Panc1 (cell line): ENCODE results near the gene METTL2B. TPM values are rescaled to one million over a fixed set of nuclear protein-coding genes. Genes with fewer than 3 reads are reported as not detected.

ENCODE experiments used
- ATAC-seq: fragments of 200-7000 bp; cut with Tn5 transposase; 2 replicates; pipeline ENCODE4 v1.9.1; 2020; ENCODE audit warnings: mild to moderate bottlenecking, moderate library complexity
- BruUV-seq: library from RNA; stranded (reverse); fragments of 400-500 nt; replicated peaks from 2 replicates; lab custom pipeline; 2021; lab: Mats Ljungman, UMichigan
- CTCF ChIA-PET: fragments of 300-600 bp; sonication (Branson Sonifier 250); formaldehyde crosslinking; loops from one replicate; lab custom pipeline; 2022; ENCODE audit warnings: antibody characterized with exemption; lab: Charles Lee
- POLR2A ChIA-PET: fragments of 300-600 bp; sonication (Branson Sonifier 250); formaldehyde crosslinking; loops from one replicate; lab custom pipeline; 2022; ENCODE audit warnings: antibody characterized with exemption; lab: Charles Lee
- DNase-seq: peaks from one replicate; pipeline ENCODE4 v3.0.0-alpha.2; 2010; ENCODE audit warnings: low read depth, low spot score
- H3K27ac ChIP-seq: 2 replicates; pipeline ENCODE4 v1.5.1; 2011; ENCODE audit warnings: mild to moderate bottlenecking, low read length, inconsistent platforms
- H3K27me3 ChIP-seq: fragments of 200-500 bp; sonication (Bioruptor generic); 2 replicates; pipeline ENCODE4 v1.6.0; 2014; ENCODE audit warnings: low read length, inconsistent platforms; ENCODE audit not compliant: control insufficient read depth, insufficient read depth
- H3K36me3 ChIP-seq: fragments of 200-500 bp; sonication (Bioruptor generic); 2 replicates; pipeline ENCODE4 v1.5.1; 2014; ENCODE audit warnings: inconsistent platforms, mild to moderate bottlenecking, low read length, moderate library complexity; ENCODE audit not compliant: control insufficient read depth, insufficient read depth
- H3K4me1 ChIP-seq: 2 replicates; pipeline ENCODE4 v1.5.1; 2011; ENCODE audit warnings: inconsistent platforms, mild to moderate bottlenecking, low read length, moderate library complexity; ENCODE audit not compliant: control insufficient read depth, insufficient read depth
- H3K4me3 ChIP-seq, 2 experiments: 2 replicates each; pipeline ENCODE4 v1.5.1; 2011 to 2012; ENCODE audit warnings: low read depth in 2 of 2, low read length in 2 of 2, mild to moderate bottlenecking in 2 of 2, inconsistent platforms in 1 of 2, moderate library complexity in 1 of 2
- H3K9me3 ChIP-seq: fragments of 200-500 bp; sonication (Bioruptor generic); 2 replicates; pipeline ENCODE4 v1.5.1; 2014; ENCODE audit warnings: low read depth, mild to moderate bottlenecking, inconsistent platforms, low read length, moderate library complexity; ENCODE audit not compliant: control insufficient read depth, insufficient read depth
- CTCF ChIP-seq: fragments of 450-650 bp; IDR thresholded peaks from 2 replicates; pipeline ENCODE4 v1.5.1; 2017; ENCODE audit warnings: mild to moderate bottlenecking
- POLR2AphosphoS5 ChIP-seq: IDR thresholded peaks from 2 replicates; pipeline ENCODE4 v1.6.1; 2012; ENCODE audit warnings: mild to moderate bottlenecking, low read depth, low read length, moderate library complexity
- TCF7L2 ChIP-seq: IDR thresholded peaks from 2 replicates; pipeline ENCODE4 v1.6.1; 2011; ENCODE audit warnings: mild to moderate bottlenecking, low read depth, low read length, inconsistent platforms
- in situ Hi-C: cut with HindIII; loops from 2 replicates; pipeline ENCODE4 v1.10.0; 2016; ENCODE audit warnings: low sequenced_read_pairs, low pct_unique_long_range_greater_than_20kb
- intact Hi-C: fragments of 100-400 bp; cut with micrococcal nuclease; formaldehyde crosslinking; loops from one replicate; pipeline ENCODE4 v1.10.0; 2022; ENCODE audit not compliant: unreplicated experiment
- total RNA-seq: library from RNA; stranded (reverse); gene quantifications from one replicate; pipeline ENCODE4 v1.2.1, GENCODE V29; 2021; ENCODE audit not compliant: unreplicated experiment

Gene METTL2B
- total RNA-seq, 1 experiment from 2014 or later, result 43.6 TPM

GRCh38 chr7:128453836-128454804 lies 22.4 kb upstream of the METTL2B start:
- ATAC-seq (peak; percentile 66), DNase-seq (no peak)
- H3K4me1 ChIP-seq, result peaks cover 53% of the 10 kb centered on the region
- intact Hi-C loops (no loop called here), in situ Hi-C loops (no loop called here)
- H3K27ac ChIP-seq, result peak overlapping the region; percentile 93
- CTCF ChIA-PET, result interaction anchor here (0.5 to 2.2 kb wide), 4 partner anchors 17 to 53 kb away, joined by 4 to 8 read pairs (median 4); no protein-coding TSS in a partner anchor
- TF ChIP-seq POLR2AphosphoS5 (peak; percentile 18; the same call in 1 of the 2 replicates), CTCF (no peak), TCF7L2 (peak; percentile 85)
- no peaks in the 10 kb centered on the region for H3K9me3 ChIP-seq
- H3K4me3 ChIP-seq, result peak overlapping the region; percentile 70 to 85
- H3K27me3 ChIP-seq, result no peaks in the 10 kb centered on the region
- BruUV-seq, result no TSS peak
- H3K36me3 ChIP-seq, result 0 out of 2 replicates have a peak, but pooled peaks cover 7% of the 10 kb centered on the region
- POLR2A ChIA-PET, result interaction anchor here (0.7 kb wide), 1 partner anchor 22 kb away, joined by 3 read pairs; no protein-coding TSS in a partner anchor

DNA sequence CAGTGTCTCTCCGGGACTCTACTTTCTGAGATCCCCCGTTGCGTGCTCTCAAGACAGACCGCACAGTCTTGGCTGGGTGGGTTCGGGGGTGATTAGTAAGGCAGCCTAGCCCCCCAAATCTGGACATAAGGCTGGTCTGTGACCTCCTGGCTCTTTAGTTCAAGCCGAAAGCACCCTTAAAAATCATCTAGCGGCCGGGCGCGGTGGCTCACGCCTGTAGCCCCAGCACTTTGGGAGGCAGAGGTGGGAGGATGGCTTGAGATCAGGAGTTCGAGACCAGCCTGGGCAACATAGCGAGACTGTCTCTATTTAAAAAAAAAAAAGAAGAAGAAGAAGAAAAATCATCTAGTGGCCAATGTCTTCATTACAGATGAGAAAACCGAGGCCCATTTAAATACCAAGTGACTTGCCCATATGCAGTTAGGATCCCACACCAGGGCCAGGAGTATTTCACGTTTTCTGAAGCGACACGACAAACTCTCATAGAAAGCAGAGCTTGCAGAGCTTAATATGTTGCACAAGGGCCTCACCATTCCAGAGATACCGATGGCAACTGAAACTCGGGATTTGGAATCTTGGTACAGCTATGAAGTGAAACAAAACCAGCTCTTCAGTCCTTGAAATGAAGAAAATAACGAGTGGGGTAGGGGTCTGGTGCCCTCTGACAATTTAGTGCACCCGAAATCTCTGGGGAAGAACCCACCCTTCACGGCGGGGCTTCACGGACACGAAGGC lies 21.6 kb upstream of the METTL2B start:
- POLR2A ChIA-PET, result interaction anchor here (0.6 kb wide), 1 partner anchor 19 kb away, joined by 4 read pairs; no protein-coding TSS in a partner anchor
- BruUV-seq, result TSS peak; percentile 86
- H3K4me1 ChIP-seq, result peaks cover 61% of the 10 kb centered on the region
- H3K36me3 ChIP-seq, result 0 out of 2 replicates have a peak, but pooled peaks cover 7% of the 10 kb centered on the region
- TF ChIP-seq CTCF (no peak), TCF7L2 (no peak)
- in situ Hi-C loops, result no loop called here
- no peaks in the 10 kb centered on the region for H3K9me3 ChIP-seq
- no peaks in the 10 kb centered on the region for H3K27me3 ChIP-seq
- peak overlapping the region; percentile 93 for H3K27ac ChIP-seq
- DNase-seq, result no peak
- H3K4me3 ChIP-seq, result peak overlapping the region; percentile 70 to 85
- intact Hi-C loops, result no loop called here
- CTCF ChIA-PET, result interaction anchor here (1.4 to 2.2 kb wide), 2 partner anchors 27 to 28 kb away, joined by 4 to 8 read pairs; no protein-coding TSS in a partner anchor
- no peak for ATAC-seq
